IPS-15b (cell line): Measurements from ENCODE around the gene SGCA.

Source experiments
- H3K27me3 ChIP-seq: one replicate; pipeline ENCODE4 v1.6.1; 2013; ENCODE audit warnings: low read length; ENCODE audit not compliant: control insufficient read depth, insufficient read depth
- H3K36me3 ChIP-seq: one replicate; pipeline ENCODE4 v1.6.1; 2013; ENCODE audit warnings: low read length; ENCODE audit not compliant: control insufficient read depth, insufficient read depth
- H3K4me1 ChIP-seq: one replicate; pipeline ENCODE4 v1.6.1; 2013; ENCODE audit warnings: mild to moderate bottlenecking, low read length; ENCODE audit not compliant: control insufficient read depth, insufficient read depth
- H3K4me3 ChIP-seq: one replicate; pipeline ENCODE4 v1.5.1; 2013; ENCODE audit warnings: low read depth, low read length
- H3K9ac ChIP-seq: one replicate; pipeline ENCODE4 v1.6.1; 2013; ENCODE audit warnings: low read depth, mild to moderate bottlenecking, low read length
- H3K9me3 ChIP-seq: one replicate; pipeline ENCODE4 v1.6.1; 2013; ENCODE audit warnings: mild to moderate bottlenecking, low read length; ENCODE audit not compliant: control insufficient read depth, insufficient read depth

Gene SGCA

DNA sequence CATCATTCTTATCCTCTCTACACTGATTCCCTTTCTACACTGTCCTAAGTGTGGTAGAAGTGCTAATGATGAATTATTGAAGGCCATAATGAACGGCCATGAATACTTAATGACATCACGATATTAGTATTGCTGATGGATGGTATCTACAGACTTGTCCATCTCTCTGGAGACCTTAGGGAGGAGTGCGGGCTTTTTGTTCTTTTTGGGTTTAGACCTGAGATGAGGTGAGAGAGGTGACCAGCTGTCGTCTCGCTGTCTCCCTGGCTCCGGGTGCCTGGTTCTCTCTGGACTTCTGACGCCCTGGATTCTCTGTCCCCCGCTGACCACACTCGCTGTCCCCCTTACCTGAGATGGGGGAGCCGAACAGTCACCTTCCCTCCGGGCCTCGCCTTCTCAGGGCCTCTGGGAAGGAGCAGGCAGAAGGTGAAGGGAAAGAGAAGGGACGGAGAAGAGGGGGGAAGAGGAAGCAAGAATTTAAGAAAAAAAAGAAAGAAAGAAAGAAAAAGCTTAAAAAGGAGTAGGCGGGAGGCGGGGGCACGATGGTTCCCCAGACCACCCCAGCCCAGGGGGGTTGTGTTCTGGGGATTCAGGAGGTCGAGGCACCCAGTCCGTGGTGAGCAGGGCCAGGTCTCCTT lies 17.1 kb downstream of the SGCA start:
- H3K4me1 ChIP-seq = peaks cover 4% of the 10 kb centered on the region
- peak overlapping the region; percentile 37 for H3K9ac ChIP-seq
- no peaks in the 10 kb centered on the region for H3K9me3 ChIP-seq
- peaks cover 24% of the 10 kb centered on the region for H3K36me3 ChIP-seq
- no peak overlapping the region for H3K4me3 ChIP-seq
- H3K27me3 ChIP-seq = no peaks in the 10 kb centered on the region

DNA sequence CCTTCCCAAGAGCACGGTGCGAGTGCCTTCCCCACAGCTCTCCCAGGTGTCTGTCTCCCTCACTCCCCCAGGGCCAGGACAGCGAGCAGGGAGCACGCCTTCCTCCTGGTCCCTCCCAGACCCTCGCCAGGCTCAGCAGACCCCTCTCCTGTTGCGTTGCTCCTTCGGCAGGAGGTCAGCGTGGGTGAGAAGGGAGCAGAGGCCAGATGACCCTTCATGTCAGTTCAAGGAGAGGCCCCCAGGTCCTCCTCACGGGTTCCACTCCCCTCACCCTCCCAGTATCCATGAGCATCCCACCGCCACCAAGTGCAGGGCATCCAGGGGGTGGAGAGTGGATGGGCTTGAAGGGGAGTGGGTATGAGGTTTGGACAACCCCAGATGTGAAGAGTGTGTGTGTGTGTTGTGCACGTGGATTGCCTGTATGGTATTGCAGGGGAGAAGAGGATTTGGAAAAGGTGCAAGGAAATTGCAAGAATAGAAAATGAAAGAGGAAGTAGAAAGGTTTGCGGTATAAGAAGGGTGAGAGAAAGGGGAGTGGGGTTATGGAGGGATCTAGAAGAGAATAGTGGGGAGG lies 17.7 kb downstream of the SGCA start:
- peak overlapping the region; percentile 37 for H3K9ac ChIP-seq
- no peak overlapping the region for H3K4me3 ChIP-seq

DNA sequence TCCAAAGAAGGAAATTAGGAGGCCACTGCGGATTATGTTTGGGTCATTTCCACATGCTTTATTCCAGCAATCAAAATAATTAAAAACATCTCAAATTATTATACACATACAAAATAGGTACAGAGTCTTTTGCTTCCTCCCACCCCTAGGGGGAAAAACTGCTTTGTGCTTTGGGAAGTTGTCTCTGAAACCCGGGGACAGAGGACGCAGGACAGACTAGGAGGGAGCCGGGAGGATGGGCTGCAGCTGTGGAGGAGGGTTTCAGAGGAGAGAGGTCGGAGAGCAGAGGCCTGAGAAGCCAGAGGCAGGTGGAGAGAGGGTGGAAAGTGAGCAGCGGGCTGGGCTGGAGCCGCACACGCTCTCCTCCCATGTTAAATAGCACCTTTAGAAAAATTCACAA lies 18.3 kb downstream of the SGCA start:
- Histone ChIP-seq H3K36me3 (peaks cover 36% of the 10 kb centered on the region), H3K9me3 (no peaks in the 10 kb centered on the region), H3K4me3 (no peak overlapping the region), H3K4me1 (peaks cover 4% of the 10 kb centered on the region), H3K9ac (no peak overlapping the region), H3K27me3 (no peaks in the 10 kb centered on the region)

More for the DNA sequence above, 17.7 kb downstream of the SGCA start:
- Histone ChIP-seq H3K9me3 (no peaks in the 10 kb centered on the region), H3K27me3 (no peaks in the 10 kb centered on the region), H3K36me3 (peaks cover 30% of the 10 kb centered on the region), H3K4me1 (peaks cover 4% of the 10 kb centered on the region)

- peaks cover 43% of the 10 kb centered on the region for H3K36me3 ChIP-seq
- H3K27me3 ChIP-seq = no peaks in the 10 kb centered on the region
- no peak overlapping the region for H3K9ac ChIP-seq
- H3K4me1 ChIP-seq = peaks cover 4% of the 10 kb centered on the region
- no peak overlapping the region for H3K4me3 ChIP-seq
- no peaks in the 10 kb centered on the region for H3K9me3 ChIP-seq
These were observed 19.0 kb downstream of the SGCA start for GRCh38 chr17:50184611-50185398.

DNA sequence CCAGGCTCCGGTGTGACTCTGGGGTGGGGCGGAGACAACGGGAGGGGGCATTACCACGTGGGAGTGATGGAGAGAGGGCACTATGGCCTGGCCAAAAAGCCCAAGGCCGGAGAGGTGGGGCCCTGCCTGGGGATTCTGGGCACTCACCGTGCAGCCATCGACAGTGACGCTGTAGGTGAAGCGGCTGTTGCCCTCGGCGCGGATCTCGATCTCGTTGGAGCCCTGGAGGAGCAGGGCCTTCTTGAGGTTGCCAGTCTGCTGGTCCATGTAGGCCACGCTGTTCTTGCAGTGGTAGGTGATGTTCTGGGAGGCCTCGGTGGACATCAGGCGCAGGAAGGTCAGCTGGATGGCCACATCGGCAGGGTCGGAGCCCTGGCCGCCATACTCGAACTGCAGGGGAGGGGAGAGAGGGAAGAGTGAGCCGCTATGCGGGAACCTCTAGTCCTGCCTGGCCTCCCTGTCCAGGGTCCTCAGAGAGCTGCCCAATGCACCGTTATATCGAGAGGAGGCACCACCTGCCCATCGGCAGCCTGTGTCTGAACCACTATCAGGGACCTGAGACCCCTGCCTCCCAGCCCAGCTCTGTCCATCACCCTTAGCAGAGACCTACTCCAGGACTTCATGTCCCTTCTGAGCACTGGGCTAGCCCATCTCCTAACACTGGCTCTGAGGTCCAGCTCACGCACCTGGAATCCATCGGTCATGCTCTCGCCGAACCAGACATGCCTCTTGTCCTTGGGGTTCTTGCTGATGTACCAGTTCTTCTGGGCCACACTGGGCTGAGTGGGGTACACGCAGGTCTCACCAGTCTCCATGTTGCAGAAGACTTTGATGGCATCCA lies 20.0 kb downstream of the SGCA start:
- no peaks in the 10 kb centered on the region for H3K27me3 ChIP-seq
- peaks cover 54% of the 10 kb centered on the region for H3K36me3 ChIP-seq
- no peak overlapping the region for H3K4me3 ChIP-seq
- no peak overlapping the region for H3K9ac ChIP-seq
- H3K4me1 ChIP-seq = peaks cover 4% of the 10 kb centered on the region
- no peaks in the 10 kb centered on the region for H3K9me3 ChIP-seq

GRCh38 chr17:50186661-50187393 lies 21.0 kb downstream of the SGCA start:
- Histone ChIP-seq H3K36me3 (peaks cover 64% of the 10 kb centered on the region), H3K9ac (no peak overlapping the region), H3K9me3 (no peaks in the 10 kb centered on the region), H3K4me3 (no peak overlapping the region), H3K27me3 (no peaks in the 10 kb centered on the region), H3K4me1 (peaks cover 4% of the 10 kb centered on the region)

DNA sequence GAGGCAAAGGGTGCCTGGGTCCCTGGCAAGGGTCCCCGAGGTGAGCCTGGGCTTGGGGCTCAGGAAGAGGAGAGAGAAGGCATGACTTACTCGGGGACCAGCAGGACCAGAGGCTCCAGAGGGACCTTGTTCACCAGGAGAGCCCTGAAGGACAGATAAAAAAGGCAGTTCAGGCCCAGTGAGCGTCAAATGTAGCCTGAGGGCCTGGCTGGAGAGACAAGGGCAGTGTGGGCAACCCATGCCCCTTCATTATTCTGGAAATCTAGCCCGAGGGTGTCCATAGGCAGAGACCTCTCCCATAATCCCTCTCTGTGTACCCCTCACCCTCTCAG lies 21.6 kb downstream of the SGCA start:
- Histone ChIP-seq H3K27me3 (no peaks in the 10 kb centered on the region), H3K9me3 (no peaks in the 10 kb centered on the region), H3K36me3 (peaks cover 69% of the 10 kb centered on the region), H3K4me1 (peaks cover 4% of the 10 kb centered on the region), H3K9ac (no peak overlapping the region), H3K4me3 (no peak overlapping the region)

DNA sequence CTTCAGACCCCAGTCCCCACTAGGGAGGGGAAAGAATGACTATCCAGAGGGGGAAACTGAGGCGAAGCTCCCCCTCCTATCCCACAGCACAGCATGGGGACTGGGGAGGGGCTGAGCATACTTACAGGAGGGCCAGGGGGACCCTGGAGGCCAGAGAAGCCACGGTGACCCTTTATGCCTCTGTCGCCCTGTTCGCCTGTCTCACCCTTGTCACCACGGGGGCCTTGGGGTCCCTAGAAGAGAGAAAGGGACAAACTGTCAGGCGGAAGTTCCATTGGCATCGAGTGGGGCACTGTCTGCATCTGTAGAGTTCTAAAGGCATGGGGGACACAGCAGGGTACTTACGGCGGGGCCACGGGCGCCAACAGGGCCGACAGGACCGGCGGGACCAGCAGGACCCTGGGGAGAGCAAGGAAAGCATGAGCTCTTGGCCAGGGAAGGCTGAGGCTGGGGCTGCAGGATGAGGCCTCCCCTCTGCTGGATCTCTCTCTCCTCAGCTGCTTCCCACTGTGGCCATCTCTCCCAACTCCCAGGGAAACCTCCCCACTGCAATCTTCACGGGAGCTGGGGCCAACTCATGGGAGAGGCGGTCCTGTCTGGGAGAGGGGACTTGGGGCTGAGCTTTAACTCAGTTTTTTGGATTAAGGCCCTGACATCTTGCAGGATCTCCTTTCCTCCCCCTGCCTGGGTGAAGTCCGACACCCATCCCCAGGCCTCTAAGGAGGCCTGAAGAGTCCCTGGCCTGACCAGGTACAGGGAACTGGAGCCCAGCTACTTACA lies 22.1 kb downstream of the SGCA start:
- no peaks in the 10 kb centered on the region for H3K9me3 ChIP-seq
- no peaks in the 10 kb centered on the region for H3K27me3 ChIP-seq
- no peak overlapping the region for H3K9ac ChIP-seq
- peaks cover 4% of the 10 kb centered on the region for H3K4me1 ChIP-seq
- no peak overlapping the region for H3K4me3 ChIP-seq
- H3K36me3 ChIP-seq = peaks cover 75% of the 10 kb centered on the region

GRCh38 chr17:50188531-50188920 lies 22.7 kb downstream of the SGCA start:
- peaks cover 4% of the 10 kb centered on the region for H3K4me1 ChIP-seq
- H3K9me3 ChIP-seq = no peaks in the 10 kb centered on the region
- no peak overlapping the region for H3K9ac ChIP-seq
- H3K27me3 ChIP-seq = no peaks in the 10 kb centered on the region
- H3K4me3 ChIP-seq = no peak overlapping the region
- H3K36me3 ChIP-seq = peaks cover 77% of the 10 kb centered on the region

DNA sequence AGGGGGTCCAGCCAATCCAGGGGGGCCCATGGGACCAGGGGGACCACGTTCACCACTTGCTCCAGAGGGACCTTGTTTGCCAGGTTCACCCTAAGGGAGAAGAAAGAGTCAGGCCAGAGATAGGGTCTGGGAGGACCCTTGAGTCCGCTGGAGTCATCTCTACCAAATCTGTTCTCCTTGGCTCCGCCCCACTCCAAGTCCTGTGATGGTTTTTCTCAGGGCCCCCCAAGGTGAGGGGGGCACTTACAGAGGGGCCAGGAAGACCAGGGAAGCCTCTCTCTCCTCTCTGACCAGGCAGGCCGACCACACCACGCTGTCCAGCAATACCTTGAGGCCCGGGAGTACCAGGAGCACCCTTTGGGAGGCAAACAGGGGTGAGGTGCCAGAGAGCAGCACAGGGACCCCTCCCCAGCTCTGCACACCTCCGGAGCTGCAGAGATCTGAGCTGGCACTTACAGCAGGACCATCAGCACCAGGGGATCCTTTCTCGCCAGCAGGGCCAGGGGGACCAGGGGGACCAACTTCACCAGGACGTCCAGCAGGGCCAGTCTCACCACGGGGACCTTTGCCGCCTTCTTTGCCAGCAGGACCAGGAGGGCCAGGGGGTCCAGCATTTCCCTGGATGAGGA lies 23.2 kb downstream of the SGCA start:
- Histone ChIP-seq H3K4me1 (peaks cover under 1% of the 10 kb centered on the region), H3K4me3 (no peak overlapping the region), H3K9ac (no peak overlapping the region), H3K36me3 (peaks cover 81% of the 10 kb centered on the region), H3K27me3 (no peaks in the 10 kb centered on the region), H3K9me3 (no peaks in the 10 kb centered on the region)
